ENCODE results near the gene MS4A6A. TPM values are rescaled to one million over a fixed set of nuclear protein-coding genes. Genes with fewer than 3 reads are reported as not detected.
A peak's percentile ranks its signal among the peaks of the same experiment; 100 is the strongest.
"Not testable (repeated sequence)": the region's sequence is repeated elsewhere in the genome, so short reads cannot be mapped to it uniquely, and the experiment has no call there.

MS4A6A gene
- total RNA-seq: 2.9 and 7.5 TPM in 2 replicates

GRCh38 chr11:60182541-60183330 lies at the start of gene MS4A6A:
Gene MS4A6A, minus strand, starts transcription at chr11:60183083. Its CDS starts 1,356 bp downstream, at chr11:60181727.
- DNase-seq (ENCODE audit: extremely low read depth, low read depth, low spot score): no peak

DNA sequence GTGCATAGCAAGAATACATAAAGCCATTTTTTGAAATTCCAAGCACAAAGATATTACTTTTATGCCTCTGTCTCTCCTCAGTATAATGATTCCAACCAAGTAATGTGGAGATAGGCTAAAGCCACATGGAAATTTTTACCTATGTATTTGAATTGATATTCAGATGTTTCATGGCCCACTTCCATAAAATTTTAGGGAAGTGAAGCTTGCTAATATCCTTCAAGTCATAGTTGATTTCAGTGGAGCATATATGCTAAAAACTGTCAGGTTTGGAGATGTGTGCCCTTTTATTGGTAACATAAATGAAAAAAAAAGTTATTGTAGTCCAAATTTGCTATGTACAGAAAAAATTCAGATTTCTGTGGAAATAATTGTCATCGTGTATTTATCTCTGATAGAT lies 47.8 kb upstream of the MS4A6A start:
- DNase-seq (ENCODE audit: extremely low read depth, low read depth, low spot score): no peak

GRCh38 chr11:60222141-60222540 lies 39.3 kb upstream of the MS4A6A start:
- no peak for DNase-seq (ENCODE audit: extremely low read depth, low read depth, low spot score)

GRCh38 chr11:60221692-60222091 lies 38.8 kb upstream of the MS4A6A start:
- DNase-seq (ENCODE audit: extremely low read depth, low read depth, low spot score): no peak

DNA sequence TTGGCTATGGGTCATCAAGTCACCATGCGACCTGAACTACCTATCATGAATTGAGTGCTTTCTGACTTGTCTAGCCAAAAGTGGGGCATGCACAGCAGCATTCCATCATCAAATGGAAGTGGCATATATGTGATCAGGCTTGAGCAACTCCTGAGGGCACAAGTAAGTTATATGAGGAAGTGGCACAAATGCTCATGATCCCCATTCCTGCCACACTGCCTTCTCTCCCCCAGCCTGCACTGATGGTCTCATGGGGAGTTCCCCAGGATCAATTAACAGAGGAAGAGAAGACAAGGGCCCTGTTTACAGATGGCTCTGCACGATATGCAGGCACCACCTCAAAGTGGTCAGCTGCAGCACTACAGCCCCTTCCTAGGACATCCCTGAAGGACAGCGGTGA lies 38.3 kb upstream of the MS4A6A start:
- DNase-seq (ENCODE audit: extremely low read depth, low read depth, low spot score): no peak

DNA sequence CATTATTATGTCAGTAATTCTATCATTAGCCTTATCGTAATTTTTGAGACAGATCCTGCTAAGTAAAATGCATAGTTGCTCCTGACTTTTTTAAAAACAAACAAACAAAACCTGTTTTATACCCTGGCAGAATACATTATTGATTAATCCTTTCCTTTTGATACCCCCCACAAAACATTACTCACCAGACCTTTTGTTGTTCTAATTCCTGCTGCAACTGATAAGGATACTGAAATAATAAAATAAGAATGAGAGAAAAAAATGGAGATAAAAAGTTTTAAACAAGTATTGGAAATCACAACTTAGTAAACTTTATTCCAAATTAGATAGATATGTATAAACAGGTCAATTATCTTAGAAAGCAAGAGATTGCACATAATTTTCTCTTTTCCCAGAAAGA lies 31.5 kb upstream of the MS4A6A start:
- DNase-seq (ENCODE audit: extremely low read depth, low read depth, low spot score): no peak

DNA sequence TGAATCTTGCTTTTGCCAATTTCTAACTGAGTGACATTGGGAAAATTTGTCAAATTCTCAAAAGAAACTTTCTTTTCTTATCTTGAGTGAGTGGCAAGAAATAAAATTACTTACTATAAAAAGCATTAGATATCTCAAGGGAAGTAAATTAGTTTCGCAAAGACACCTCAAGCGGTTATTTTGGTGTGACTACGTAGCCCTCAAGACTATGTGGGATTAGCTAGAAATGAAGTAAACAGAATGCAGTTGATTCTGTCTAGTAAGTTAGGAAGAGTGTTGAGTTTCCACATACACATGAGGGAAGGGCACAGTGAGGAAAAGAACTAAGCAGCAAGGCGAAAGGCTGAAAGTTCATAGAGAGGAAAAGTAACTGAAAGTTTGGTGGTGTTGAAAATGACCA lies 28.3 kb upstream of the MS4A6A start:
- no peak for DNase-seq (ENCODE audit: extremely low read depth, low read depth, low spot score)

DNA sequence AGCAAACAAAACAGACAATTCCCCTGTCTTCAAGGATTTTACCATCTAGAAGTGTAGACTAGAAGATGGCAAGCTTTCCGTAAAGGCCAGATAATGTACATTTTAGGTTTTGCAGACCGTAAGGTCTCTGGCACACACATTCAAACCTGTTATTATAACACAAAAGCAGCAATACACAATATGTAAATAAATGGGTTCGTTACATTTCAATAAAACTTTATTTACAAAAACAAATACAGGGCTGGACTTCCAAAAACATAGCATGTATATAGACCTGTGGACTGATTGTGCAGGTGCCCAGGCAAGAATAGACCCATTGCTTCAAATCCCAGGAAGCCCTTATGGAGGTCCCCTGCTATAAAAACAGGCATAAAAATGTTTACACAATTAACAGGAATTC lies 27.1 kb upstream of the MS4A6A start:
- DNase-seq (ENCODE audit: extremely low read depth, low read depth, low spot score): no peak

DNA sequence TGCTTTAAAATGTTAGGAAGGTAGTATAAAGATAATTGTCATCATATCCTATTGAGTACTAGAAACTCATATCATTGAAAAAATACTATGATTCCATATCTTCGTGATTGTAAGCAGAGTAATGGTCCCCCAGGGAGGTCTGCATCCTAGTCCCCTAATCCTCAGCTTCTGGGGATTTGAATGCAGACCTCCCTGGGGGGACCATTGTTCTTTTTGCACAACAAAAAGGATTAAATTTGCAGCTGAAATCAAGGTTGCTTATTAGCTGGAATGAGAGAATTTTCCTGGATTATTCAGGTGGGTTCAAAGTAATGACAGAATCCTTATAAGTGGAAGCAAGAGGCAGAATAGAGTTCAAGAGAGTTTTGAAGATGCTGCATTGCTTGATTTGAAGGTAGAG lies 26.1 kb upstream of the MS4A6A start:
- no peak for DNase-seq (ENCODE audit: extremely low read depth, low read depth, low spot score)

DNA sequence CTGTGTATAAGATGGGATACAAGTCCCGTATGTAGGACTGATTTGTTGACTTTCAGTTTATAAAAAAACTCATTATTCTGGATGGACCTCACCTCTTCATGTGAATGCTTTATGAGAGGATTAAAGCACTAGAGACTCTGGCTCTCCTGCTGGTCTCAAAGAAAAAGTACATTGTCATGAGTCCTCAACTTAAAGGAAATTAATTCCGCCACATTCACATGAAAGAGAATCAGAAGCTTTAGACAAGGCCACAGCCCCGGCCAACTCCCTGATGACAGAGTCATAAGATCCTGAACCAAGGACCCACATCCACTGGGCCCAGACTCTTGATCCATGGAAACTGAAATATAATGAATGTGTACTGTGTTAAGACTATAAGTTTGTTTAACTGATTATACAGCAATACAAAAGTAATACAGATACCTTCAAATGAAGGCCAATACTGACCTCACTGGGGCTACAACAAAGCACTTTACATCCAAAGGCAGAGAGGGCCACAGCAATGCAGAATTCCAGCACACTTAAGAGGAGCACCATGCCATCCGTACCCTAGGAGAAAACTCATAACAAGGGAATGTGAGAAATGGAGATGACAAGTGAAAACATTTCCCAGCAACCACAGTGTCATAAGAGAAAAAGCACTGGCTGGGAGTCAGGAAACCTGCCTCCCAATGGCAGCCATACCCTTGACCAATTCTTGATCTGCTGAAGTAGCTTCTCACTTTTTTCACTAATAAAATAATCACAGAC lies 25.4 kb upstream of the MS4A6A start:
- DNase-seq (ENCODE audit: extremely low read depth, low read depth, low spot score): no peak

GRCh38 chr11:60206616-60207015 lies 23.7 kb upstream of the MS4A6A start:
- DNase-seq (ENCODE audit: extremely low read depth, low read depth, low spot score): no peak

DNA sequence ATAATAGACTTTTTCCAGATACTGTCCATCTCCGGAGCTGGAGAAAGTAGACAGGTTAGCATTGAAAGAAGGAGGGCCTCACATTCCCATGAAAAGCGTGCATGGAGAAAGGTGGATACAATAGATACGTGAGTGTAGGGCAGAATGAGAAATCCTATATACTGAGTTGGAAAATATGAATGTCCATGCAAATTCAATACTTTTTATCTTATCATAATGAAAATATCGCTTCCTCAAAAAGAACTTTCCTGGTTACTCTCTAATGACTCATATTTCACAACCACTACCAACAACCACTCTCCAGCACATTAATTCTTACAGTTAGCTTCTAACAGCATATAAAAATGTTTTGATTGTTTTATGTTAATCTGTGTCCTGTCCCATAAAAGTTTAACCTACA lies 22.0 kb upstream of the MS4A6A start:
- no peak for DNase-seq (ENCODE audit: extremely low read depth, low read depth, low spot score)

DNA sequence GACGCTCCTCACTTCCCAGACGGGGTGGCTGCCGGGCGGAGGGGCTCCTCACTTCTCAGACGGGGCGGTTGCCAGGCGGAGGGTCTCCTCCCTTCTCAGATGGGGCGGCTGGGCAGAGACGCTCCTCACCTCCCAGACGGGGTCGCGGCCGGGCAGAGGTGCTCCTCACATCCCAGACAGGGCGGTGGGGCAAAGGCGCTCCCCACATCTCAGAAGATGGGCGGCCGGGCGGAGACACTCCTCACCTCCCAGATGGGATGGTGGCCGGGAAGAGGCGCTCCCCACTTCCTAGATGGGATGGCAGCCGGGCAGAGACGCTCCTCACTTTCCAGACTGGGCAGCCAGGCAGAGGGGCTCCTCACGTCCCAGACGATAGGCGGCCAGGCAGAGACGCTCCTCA lies 18.5 kb upstream of the MS4A6A start:
- not testable (repeated sequence) for DNase-seq (ENCODE audit: extremely low read depth, low read depth, low spot score)

DNA sequence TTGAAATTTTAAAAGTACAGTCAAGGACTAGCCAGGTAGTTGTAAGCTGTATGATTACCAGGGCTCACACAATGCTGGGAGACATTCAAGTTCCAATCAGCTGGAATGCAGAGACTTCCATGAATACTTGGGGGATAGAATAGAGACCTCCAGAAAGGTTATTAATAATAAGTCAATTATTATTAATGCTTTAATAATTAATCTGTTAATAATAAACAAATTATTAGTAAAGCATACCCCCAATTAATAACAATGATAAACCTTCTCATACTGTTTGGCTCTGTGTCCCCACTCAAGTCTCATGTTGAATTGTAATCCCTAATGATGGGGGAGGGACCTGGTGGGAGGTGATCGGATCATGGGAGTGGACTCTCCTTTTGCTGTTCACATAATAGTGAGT lies 14.6 kb upstream of the MS4A6A start:
- no peak for DNase-seq (ENCODE audit: extremely low read depth, low read depth, low spot score)

DNA sequence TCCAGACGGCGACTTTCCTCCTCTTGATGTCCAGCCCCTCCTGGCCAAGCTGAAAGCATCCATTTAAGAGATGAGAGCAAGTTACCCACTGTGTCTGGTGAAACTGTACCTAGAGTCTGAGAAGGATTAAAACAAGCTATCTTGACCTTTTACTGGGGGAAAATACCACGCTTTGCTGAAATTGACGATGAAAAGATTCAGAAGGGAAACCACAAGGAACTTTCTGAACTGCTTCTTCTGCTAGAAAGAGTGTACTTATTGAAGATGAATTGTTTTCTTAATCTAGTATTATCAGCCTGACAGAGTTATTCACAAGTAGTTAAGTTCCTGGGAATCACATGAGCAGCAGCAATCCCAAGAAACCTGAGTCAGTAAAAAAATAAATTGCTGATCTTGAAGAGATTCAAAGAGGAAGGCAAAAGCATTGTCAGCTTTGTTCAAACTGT lies 13.1 kb upstream of the MS4A6A start:
- no peak for DNase-seq (ENCODE audit: extremely low read depth, low read depth, low spot score)

DNA sequence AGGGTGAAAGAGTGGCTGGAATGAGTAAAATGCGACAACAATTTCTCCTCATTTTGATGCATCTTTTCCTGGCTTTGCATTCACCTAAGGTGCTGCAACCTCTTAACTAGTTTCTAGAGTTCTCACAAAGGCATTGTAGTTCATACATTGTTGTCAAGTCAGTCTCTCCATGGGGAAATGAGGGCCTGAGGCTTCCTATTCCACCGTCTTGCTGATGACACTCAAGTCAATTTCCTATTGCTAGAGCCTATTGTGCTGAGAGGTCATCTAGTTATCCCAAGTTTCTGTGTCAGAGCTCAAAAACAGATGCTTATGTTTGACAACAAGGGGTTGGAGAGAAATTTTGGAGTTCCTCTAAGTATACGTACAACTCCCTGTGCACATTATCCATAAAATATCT lies 11.6 kb upstream of the MS4A6A start:
- DNase-seq (ENCODE audit: extremely low read depth, low read depth, low spot score): no peak

- peak; percentile 87 for DNase-seq (ENCODE audit: extremely low read depth, low read depth, low spot score)
Measured at GRCh38 chr11:60193687-60194433, 11.0 kb upstream of the MS4A6A start.

- not testable (repeated sequence) for DNase-seq (ENCODE audit: extremely low read depth, low read depth, low spot score)
Measured at GRCh38 chr11:60192564-60192963, 9.7 kb upstream of the MS4A6A start.

GRCh38 chr11:60188481-60188880 lies 5.6 kb upstream of the MS4A6A start:
- DNase-seq (ENCODE audit: extremely low read depth, low read depth, low spot score): not testable (repeated sequence)

DNA sequence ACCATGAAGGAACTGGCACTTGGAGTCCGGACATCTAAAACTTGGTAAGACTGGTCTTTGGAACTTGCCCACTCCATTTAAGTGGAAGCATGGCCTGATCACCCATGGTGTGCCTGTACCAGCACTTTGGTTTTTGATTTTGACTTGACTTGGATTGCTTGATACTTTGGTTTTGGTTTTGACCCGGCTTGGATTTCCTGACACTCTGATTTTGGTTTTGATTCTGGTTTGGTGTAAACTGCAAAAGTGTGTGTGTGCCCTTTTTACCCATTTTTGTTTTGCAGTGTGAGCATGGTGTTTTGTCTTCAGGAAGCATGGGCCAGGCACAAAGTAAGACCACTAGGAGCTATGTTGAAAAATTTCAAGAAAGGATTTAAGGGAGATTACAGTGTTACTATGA lies 3.2 kb upstream of the MS4A6A start:
- DNase-seq (ENCODE audit: extremely low read depth, low read depth, low spot score): not testable (repeated sequence)

GRCh38 chr11:60185512-60185827 lies 2.6 kb upstream of the MS4A6A start:
- not testable (repeated sequence) for DNase-seq (ENCODE audit: extremely low read depth, low read depth, low spot score)
